HCT116 (cell line): Measurements from ENCODE around the gene TNIP3. TPM values are rescaled to one million over a fixed set of nuclear protein-coding genes. Genes with fewer than 3 reads are reported as not detected.

Experiments used
- ATAC-seq: fragments of 200-7000 bp; cut with Tn5 transposase; 2 replicates; pipeline ENCODE4 v1.9.1; 2020; ENCODE audit warnings: mild to moderate bottlenecking, moderate library complexity
- BruUV-seq: library from RNA; stranded (reverse); fragments of 400-500 nt; replicated peaks from 2 replicates; lab custom pipeline; 2021; lab: Mats Ljungman, UMichigan
- CTCF ChIA-PET: fragments of 300-600 bp; sonication (Branson Sonifier 250); formaldehyde crosslinking; loops from one replicate; lab custom pipeline; 2021; ENCODE audit warnings: antibody characterized with exemption; lab: Charles Lee
- POLR2A ChIA-PET: fragments of 300-600, 350-600 bp; sonication (Branson Sonifier 250); formaldehyde crosslinking; loops from one replicate; lab custom pipeline; 2021; ENCODE audit warnings: antibody characterized with exemption; lab: Charles Lee
- RAD21 ChIA-PET, 2 experiments: fragments of 300-600 bp; sonication (Branson Sonifier 250); formaldehyde crosslinking; loops; one replicate each; lab custom pipeline; 2023; ENCODE audit warnings: low total read pairs in 2 of 2; ENCODE audit not compliant: uncharacterized antibody in 2 of 2, unreplicated experiment in 2 of 2, low non-redundant PET in 1 of 2; lab: Charles Lee
- DNase-seq: peaks from one replicate; pipeline ENCODE4 v3.0.0-alpha.2; 2010; ENCODE audit warnings: low read depth, low spot score
- H2AFZ ChIP-seq: fragments of 200-600 bp; shearing (Covaris generic), sonication (generic); 2 replicates; pipeline ENCODE4 v1.6.1; 2017; ENCODE audit warnings: low read depth, mixed run types, mixed read lengths, antibody characterized with exemption, low read length; ENCODE audit not compliant: poor library complexity, severe bottlenecking
- H3K27ac ChIP-seq: 2 replicates; pipeline ENCODE4 v1.5.1; 2012; ENCODE audit warnings: low read depth, low read length
- H3K27me3 ChIP-seq: fragments of 200-600 bp; sonication (generic); 2 replicates; pipeline ENCODE4 v1.6.1; 2016; ENCODE audit warnings: mixed run types, low read length, mixed read lengths; ENCODE audit not compliant: insufficient read depth
- H3K36me3 ChIP-seq, 2 experiments: fragments of 200-500 bp in 1 of 2; fragments of 200-600 bp in 1 of 2; sonication (Bioruptor generic) in 1 of 2; sonication (generic) in 1 of 2; 2 replicates each; pipeline versions ENCODE4 v1.5.1 to v1.6.1; 2014 to 2016; ENCODE audit warnings: low read length in 2 of 2, inconsistent platforms in 1 of 2, mixed read lengths in 1 of 2, mixed run types in 1 of 2; ENCODE audit not compliant: insufficient read depth in 2 of 2, control insufficient read depth in 1 of 2
- H3K4me1 ChIP-seq, 2 experiments: fragments of 200-600 bp in 1 of 2; sonication (generic) in 1 of 2; 2 replicates each; pipeline versions ENCODE4 v1.5.1 to v1.6.1; 2012 to 2017; ENCODE audit warnings: low read length in 2 of 2, inconsistent platforms in 1 of 2, mild to moderate bottlenecking in 1 of 2, mixed read lengths in 1 of 2, mixed run types in 1 of 2, moderate library complexity in 1 of 2; ENCODE audit not compliant: insufficient read depth in 2 of 2, control insufficient read depth in 1 of 2
- H3K4me2 ChIP-seq: fragments of 200-600 bp; sonication (generic); 2 replicates; pipeline ENCODE4 v1.6.1; 2017; ENCODE audit warnings: mixed run types, low read length, mixed read lengths
- H3K4me3 ChIP-seq, 2 experiments: fragments of 200-600 bp in 1 of 2; sonication (generic) in 1 of 2; replicated peaks in 1 of 2; 2 replicates each; pipeline ENCODE4 v1.5.1; 2011 to 2016; ENCODE audit warnings: low read length in 2 of 2, control low read depth in 1 of 2, low read depth in 1 of 2, mild to moderate bottlenecking in 1 of 2, mixed read lengths in 1 of 2, mixed run types in 1 of 2
- H3K79me2 ChIP-seq: fragments of 200-600 bp; sonication (generic); 2 replicates; pipeline ENCODE4 v1.6.1; 2017; ENCODE audit warnings: mild to moderate bottlenecking, mixed run types, low read length, moderate library complexity, mixed read lengths; ENCODE audit not compliant: insufficient read depth
- H3K9ac ChIP-seq: fragments of 200-600 bp; sonication (generic); 2 replicates; pipeline ENCODE4 v1.6.1; 2016; ENCODE audit warnings: low read length, mixed read lengths
- H3K9me2 ChIP-seq: fragments of 200-600 bp; sonication (generic), shearing (Covaris generic); 2 replicates; pipeline ENCODE4 v1.6.1; 2017; ENCODE audit warnings: mixed run types, mild to moderate bottlenecking, moderate library complexity; ENCODE audit not compliant: insufficient read depth
- H3K9me3 ChIP-seq, 2 experiments: fragments of 200-500 bp in 1 of 2; fragments of 200-600 bp in 1 of 2; sonication (Bioruptor generic) in 1 of 2; sonication (generic) in 1 of 2; 2 replicates each; pipeline ENCODE4 v1.6.1; 2014 to 2017; ENCODE audit warnings: low read length in 2 of 2, mixed read lengths in 2 of 2, inconsistent platforms in 1 of 2, low read depth in 1 of 2, mild to moderate bottlenecking in 1 of 2, mixed run types in 1 of 2, moderate library complexity in 1 of 2; ENCODE audit not compliant: control insufficient read depth in 1 of 2, insufficient read depth in 1 of 2
- H4K20me1 ChIP-seq: fragments of 200-600 bp; sonication (generic), shearing (Covaris generic); 2 replicates; pipeline ENCODE4 v1.6.1; 2017; ENCODE audit warnings: mixed run types, mild to moderate bottlenecking, moderate library complexity; ENCODE audit not compliant: insufficient read depth
- EGR1 ChIP-seq: IDR thresholded peaks from 2 replicates; pipeline ENCODE4 v1.6.1; 2012; ENCODE audit warnings: low read depth
- ELF1 ChIP-seq: IDR thresholded peaks from 2 replicates; pipeline ENCODE4 v1.6.1; 2012; ENCODE audit warnings: low read depth, borderline replicate concordance
- POLR2A ChIP-seq: IDR thresholded peaks from 2 replicates; pipeline ENCODE4 v1.7.0; 2011; ENCODE audit warnings: borderline replicate concordance; ENCODE audit not compliant: insufficient read depth, insufficient read length; ENCODE audit errors: extremely low read depth
- RAD21 ChIP-seq: IDR thresholded peaks from 2 replicates; pipeline ENCODE4 v1.6.1; 2012; ENCODE audit warnings: low read depth, mild to moderate bottlenecking
- SIN3A ChIP-seq: IDR thresholded peaks from 2 replicates; pipeline ENCODE4 v1.6.1; 2012; ENCODE audit warnings: low read depth
- SP1 ChIP-seq: IDR thresholded peaks from 2 replicates; pipeline ENCODE4 v1.6.1; 2012; ENCODE audit warnings: low read depth
- TCF7L2 ChIP-seq: IDR thresholded peaks from 2 replicates; pipeline ENCODE4 v1.7.0; 2011; ENCODE audit warnings: borderline replicate concordance, inconsistent platforms; ENCODE audit not compliant: insufficient read depth, insufficient read length; ENCODE audit errors: extremely low read depth
- ZFX ChIP-seq: fragments of 450-650 bp; IDR thresholded peaks from 2 replicates; pipeline ENCODE4 v1.6.1; 2017
- ZNF274 ChIP-seq: fragments of 200-500 bp; sonication (Bioruptor generic); IDR thresholded peaks from 2 replicates; pipeline ENCODE4 v1.6.1; 2014; ENCODE audit warnings: mild to moderate bottlenecking, low read depth, low read length, inconsistent platforms
- intact Hi-C: fragments of 100-400 bp; cut with micrococcal nuclease; formaldehyde crosslinking; loops from 2 replicates; pipeline ENCODE4 v1.10.0; 2022
- total RNA-seq: library from RNA; stranded (reverse); gene quantifications from one replicate; pipeline ENCODE4 v1.2.1, GENCODE V29; 2021; ENCODE audit not compliant: unreplicated experiment
- TF ChIP-seq, protein P1 (sequence below): IDR thresholded peaks from 2 replicates; pipeline ENCODE4 v1.6.1; 2012
- TF ChIP-seq, protein P2 (sequence below): IDR thresholded peaks from 2 replicates; pipeline ENCODE4 v1.6.1; 2011; ENCODE audit warnings: mild to moderate bottlenecking, low read length, moderate library complexity; ENCODE audit not compliant: insufficient replicate concordance; ENCODE audit errors: extremely low read depth

The TNIP3 gene
- total RNA-seq, 1 experiment from 2014 or later = not detected

DNA sequence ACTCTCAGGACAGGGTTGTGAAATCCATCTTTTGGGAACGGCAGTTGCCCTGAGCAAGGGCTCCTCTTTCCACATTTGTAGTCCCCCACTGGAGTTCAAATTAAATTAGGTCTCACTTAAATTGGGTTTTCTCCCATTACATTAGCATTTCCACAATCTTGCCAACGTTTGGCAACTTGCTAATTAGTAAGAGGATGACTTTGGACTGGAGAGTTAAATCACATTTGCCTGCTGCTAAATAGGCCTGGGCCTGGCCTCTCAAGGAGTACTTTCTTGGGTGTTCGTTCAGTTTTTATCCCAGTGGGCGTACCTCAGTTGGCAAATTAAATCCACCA is 33.8 kb downstream of the TNIP3 start:
- H3K9me2 ChIP-seq = no peaks in the 10 kb centered on the region
- TF ChIP-seq ZFX (no peak), TCF7L2 (no peak), EGR1 (no peak), SIN3A (no peak), ZNF274 (no peak), ELF1 (no peak), RAD21 (no peak), SP1 (no peak), POLR2A (no peak)
- TF ChIP-seq, protein P1, sequence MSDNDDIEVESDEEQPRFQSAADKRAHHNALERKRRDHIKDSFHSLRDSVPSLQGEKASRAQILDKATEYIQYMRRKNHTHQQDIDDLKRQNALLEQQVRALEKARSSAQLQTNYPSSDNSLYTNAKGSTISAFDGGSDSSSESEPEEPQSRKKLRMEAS = no peak
- TF ChIP-seq, protein P2, sequence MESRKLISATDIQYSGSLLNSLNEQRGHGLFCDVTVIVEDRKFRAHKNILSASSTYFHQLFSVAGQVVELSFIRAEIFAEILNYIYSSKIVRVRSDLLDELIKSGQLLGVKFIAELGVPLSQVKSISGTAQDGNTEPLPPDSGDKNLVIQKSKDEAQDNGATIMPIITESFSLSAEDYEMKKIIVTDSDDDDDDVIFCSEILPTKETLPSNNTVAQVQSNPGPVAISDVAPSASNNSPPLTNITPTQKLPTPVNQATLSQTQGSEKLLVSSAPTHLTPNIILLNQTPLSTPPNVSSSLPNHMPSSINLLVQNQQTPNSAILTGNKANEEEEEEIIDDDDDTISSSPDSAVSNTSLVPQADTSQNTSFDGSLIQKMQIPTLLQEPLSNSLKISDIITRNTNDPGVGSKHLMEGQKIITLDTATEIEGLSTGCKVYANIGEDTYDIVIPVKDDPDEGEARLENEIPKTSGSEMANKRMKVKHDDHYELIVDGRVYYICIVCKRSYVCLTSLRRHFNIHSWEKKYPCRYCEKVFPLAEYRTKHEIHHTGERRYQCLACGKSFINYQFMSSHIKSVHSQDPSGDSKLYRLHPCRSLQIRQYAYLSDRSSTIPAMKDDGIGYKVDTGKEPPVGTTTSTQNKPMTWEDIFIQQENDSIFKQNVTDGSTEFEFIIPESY = no peak
- H3K36me3 ChIP-seq = no peaks in the 10 kb centered on the region
- BruUV-seq = no TSS peak
- intact Hi-C loops = no loop called here
- H2AFZ ChIP-seq = no peak overlapping the region
- RAD21 ChIA-PET = no interaction called here
- no peaks in the 10 kb centered on the region for H3K79me2 ChIP-seq
- no peak overlapping the region for H3K4me3 ChIP-seq
- ATAC-seq (no peak), DNase-seq (no peak)
- no peaks in the 10 kb centered on the region for H3K9me3 ChIP-seq
- no peak overlapping the region for H3K9ac ChIP-seq
- no peak overlapping the region for H3K27ac ChIP-seq
- CTCF ChIA-PET = no interaction called here
- H4K20me1 ChIP-seq = no peaks in the 10 kb centered on the region
- no peaks in the 10 kb centered on the region for H3K27me3 ChIP-seq
- POLR2A ChIA-PET = no interaction called here
- H3K4me1 ChIP-seq = no peaks in the 10 kb centered on the region
- no peak overlapping the region for H3K4me2 ChIP-seq
